ENCODE measurements around the gene NR1H2. TPM values are rescaled to one million over a fixed set of nuclear protein-coding genes. Genes with fewer than 3 reads are reported as not detected.

NR1H2 gene
- total and polyA plus RNA-seq, 4 donors = 30.4 to 58.1 (median 33.7) TPM

- H3K4me3 ChIP-seq (ENCODE audit: low read depth in 1 of 3, low read length in 3 of 3) = peak within 1 kb of the TSS; percentile 27 to 82 (median 63)
- H3K27me3 ChIP-seq (ENCODE audit: control insufficient read depth in 4 of 4, insufficient read depth in 4 of 4, low read length in 3 of 4) = no peaks in the 10 kb centered on the region
- TF ChIP-seq TAF1 (conservative IDR thresholded peaks at IDR 0.05) (no peak), RXRA (IDR thresholded peaks at IDR 0.05) (no peak), RAD21 (IDR thresholded peaks at IDR 0.05) (no peak), CTCF (IDR thresholded peaks at IDR 0.05; ENCODE audit: low read depth, low read length, missing input control) (no peak), GABPA (IDR thresholded peaks at IDR 0.05 in 1 of 2, conservative IDR thresholded peaks at IDR 0.05 in 1 of 2) (peak in 1 of 2 donors; percentile 80), NR2F2 (IDR thresholded peaks at IDR 0.05) (peak; percentile 68), FOXA1 (IDR thresholded peaks at IDR 0.05) (peak; percentile 37), HNF4A (conservative IDR thresholded peaks at IDR 0.05) (no peak), JUND (IDR thresholded peaks at IDR 0.05) (no peak), SP1 (IDR thresholded peaks at IDR 0.05) (peak; percentile 86), FOXA2 (IDR thresholded peaks at IDR 0.05) (no peak), HNF4G (IDR thresholded peaks at IDR 0.05) (no peak), ZBTB33 (IDR thresholded peaks at IDR 0.05) (no peak), YY1 (IDR thresholded peaks at IDR 0.05) (peak; percentile 58), EGR1 (IDR thresholded peaks at IDR 0.05; ENCODE audit: low read depth in 2 of 2) (peak in 1 of 2 donors; percentile 70)
- TF ChIP-seq, protein P1, sequence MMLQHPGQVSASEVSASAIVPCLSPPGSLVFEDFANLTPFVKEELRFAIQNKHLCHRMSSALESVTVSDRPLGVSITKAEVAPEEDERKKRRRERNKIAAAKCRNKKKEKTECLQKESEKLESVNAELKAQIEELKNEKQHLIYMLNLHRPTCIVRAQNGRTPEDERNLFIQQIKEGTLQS (IDR thresholded peaks at IDR 0.05) = no peak
- TF ChIP-seq, protein P2, sequence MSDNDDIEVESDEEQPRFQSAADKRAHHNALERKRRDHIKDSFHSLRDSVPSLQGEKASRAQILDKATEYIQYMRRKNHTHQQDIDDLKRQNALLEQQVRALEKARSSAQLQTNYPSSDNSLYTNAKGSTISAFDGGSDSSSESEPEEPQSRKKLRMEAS (IDR thresholded peaks at IDR 0.05) = no peak
- TF ChIP-seq, protein P3, sequence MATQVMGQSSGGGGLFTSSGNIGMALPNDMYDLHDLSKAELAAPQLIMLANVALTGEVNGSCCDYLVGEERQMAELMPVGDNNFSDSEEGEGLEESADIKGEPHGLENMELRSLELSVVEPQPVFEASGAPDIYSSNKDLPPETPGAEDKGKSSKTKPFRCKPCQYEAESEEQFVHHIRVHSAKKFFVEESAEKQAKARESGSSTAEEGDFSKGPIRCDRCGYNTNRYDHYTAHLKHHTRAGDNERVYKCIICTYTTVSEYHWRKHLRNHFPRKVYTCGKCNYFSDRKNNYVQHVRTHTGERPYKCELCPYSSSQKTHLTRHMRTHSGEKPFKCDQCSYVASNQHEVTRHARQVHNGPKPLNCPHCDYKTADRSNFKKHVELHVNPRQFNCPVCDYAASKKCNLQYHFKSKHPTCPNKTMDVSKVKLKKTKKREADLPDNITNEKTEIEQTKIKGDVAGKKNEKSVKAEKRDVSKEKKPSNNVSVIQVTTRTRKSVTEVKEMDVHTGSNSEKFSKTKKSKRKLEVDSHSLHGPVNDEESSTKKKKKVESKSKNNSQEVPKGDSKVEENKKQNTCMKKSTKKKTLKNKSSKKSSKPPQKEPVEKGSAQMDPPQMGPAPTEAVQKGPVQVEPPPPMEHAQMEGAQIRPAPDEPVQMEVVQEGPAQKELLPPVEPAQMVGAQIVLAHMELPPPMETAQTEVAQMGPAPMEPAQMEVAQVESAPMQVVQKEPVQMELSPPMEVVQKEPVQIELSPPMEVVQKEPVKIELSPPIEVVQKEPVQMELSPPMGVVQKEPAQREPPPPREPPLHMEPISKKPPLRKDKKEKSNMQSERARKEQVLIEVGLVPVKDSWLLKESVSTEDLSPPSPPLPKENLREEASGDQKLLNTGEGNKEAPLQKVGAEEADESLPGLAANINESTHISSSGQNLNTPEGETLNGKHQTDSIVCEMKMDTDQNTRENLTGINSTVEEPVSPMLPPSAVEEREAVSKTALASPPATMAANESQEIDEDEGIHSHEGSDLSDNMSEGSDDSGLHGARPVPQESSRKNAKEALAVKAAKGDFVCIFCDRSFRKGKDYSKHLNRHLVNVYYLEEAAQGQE (IDR thresholded peaks at IDR 0.05) = peak; percentile 46
- peaks cover 0 to 12% (median 10%) of the 10 kb centered on the region in 4 donors for H3K4me1 ChIP-seq (ENCODE audit: control insufficient read depth in 4 of 4, insufficient read depth in 4 of 4, low read length in 3 of 4)
- DNase-seq (ENCODE audit: low spot score) = peak; percentile 98
- no peaks in the 10 kb centered on the region for H3K9me3 ChIP-seq (ENCODE audit: control insufficient read depth in 4 of 4, low read length in 3 of 4)
- H3K36me3 ChIP-seq (ENCODE audit: control insufficient read depth in 4 of 4, insufficient read depth in 3 of 4, low read depth in 1 of 4, low read length in 3 of 4) = peaks cover 6 to 33% (median 19%) of the 10 kb centered on the region in 4 donors
- under 1% methylated on average over 78 of the region's 78 CpGs for WGBS
- H3K27ac ChIP-seq (ENCODE audit: low read depth in 1 of 2, low read length in 2 of 2) = peak within 1 kb of the TSS; percentile 75 to 78
- peak within 1 kb of the TSS; percentile 4 to 69 for H3K9ac ChIP-seq (ENCODE audit: low read depth in 1 of 2, low read length in 2 of 2)
Observed at GRCh38 chr19:50383852-50384684, 7.8 kb downstream of the NR1H2 start, which contains the start of gene POLD1. POLD1 (plus strand) TSS chr19:50384347; CDS start chr19:50398852, 14,505 bp downstream.
